ENCODE results near the gene LINGO3.

- TF ChIP-seq CTBP1 (IDR thresholded peaks at IDR 0.05; ENCODE audit: borderline replicate concordance), result no peak
- no peak for TF ChIP-seq ELF4 (IDR thresholded peaks at IDR 0.05)
- no peak for TF ChIP-seq BHLHE40 (IDR thresholded peaks at IDR 0.05; ENCODE audit: borderline replicate concordance)
- TF ChIP-seq HDGF (IDR thresholded peaks at IDR 0.05; ENCODE audit: borderline replicate concordance), result no peak
- TF ChIP-seq FOXM1 (IDR thresholded peaks at IDR 0.05; ENCODE audit: borderline replicate concordance), result no peak
- TF ChIP-seq, protein P1, sequence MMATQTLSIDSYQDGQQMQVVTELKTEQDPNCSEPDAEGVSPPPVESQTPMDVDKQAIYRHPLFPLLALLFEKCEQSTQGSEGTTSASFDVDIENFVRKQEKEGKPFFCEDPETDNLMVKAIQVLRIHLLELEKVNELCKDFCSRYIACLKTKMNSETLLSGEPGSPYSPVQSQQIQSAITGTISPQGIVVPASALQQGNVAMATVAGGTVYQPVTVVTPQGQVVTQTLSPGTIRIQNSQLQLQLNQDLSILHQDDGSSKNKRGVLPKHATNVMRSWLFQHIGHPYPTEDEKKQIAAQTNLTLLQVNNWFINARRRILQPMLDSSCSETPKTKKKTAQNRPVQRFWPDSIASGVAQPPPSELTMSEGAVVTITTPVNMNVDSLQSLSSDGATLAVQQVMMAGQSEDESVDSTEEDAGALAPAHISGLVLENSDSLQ (IDR thresholded peaks at IDR 0.05), result no peak
- no peak for TF ChIP-seq FOXK2 (IDR thresholded peaks at IDR 0.05)
- no peak for TF ChIP-seq SUZ12 (IDR thresholded peaks at IDR 0.05)
- TF ChIP-seq FOXA1 (IDR thresholded peaks at IDR 0.05), result no peak
- no peak for TF ChIP-seq SP1 (IDR thresholded peaks at IDR 0.05)
- TF ChIP-seq ARNT (IDR thresholded peaks at IDR 0.05), result no peak
- TF ChIP-seq NFRKB (IDR thresholded peaks at IDR 0.05), result no peak
- TF ChIP-seq ZNF384 (IDR thresholded peaks at IDR 0.05), result no peak
These were observed 34.8 kb upstream of the LINGO3 start for GRCh38 chr19:2342656-2343288.
